Measurements from ENCODE around the gene ZP1. TPM values are rescaled to one million over a fixed set of nuclear protein-coding genes. Genes with fewer than 3 reads are reported as not detected.
A peak's percentile ranks its signal among the peaks of the same experiment; 100 is the strongest.

The ZP1 gene
- total RNA-seq, 2 donors from 2014 or later = 0.35 TPM; not detected in 1

GRCh38 chr11:60852982-60853950, 14.1 kb upstream of the ZP1 start:
- Histone ChIP-seq H3K36me3 (no peaks in the 10 kb centered on the region), H3K27ac (peak overlapping the region; percentile 66), H3K9me3 (no peaks in the 10 kb centered on the region), H3K4me3 (no peak overlapping the region), H3K4me1 (peaks cover 4% of the 10 kb centered on the region), H3K27me3 (no peaks in the 10 kb centered on the region), H3K9ac (ENCODE audit: low read depth in 2 of 2, low read length in 2 of 2) (no peak overlapping the region)
- intact Hi-C loops (cut with DNase I) = no loop called here
- TF ChIP-seq CTCF (IDR thresholded peaks at IDR 0.05) = no peak
- no peak for DNase-seq

GRCh38 chr11:60854140-60854846, 13.0 kb upstream of the ZP1 start:
- peaks cover 4% of the 10 kb centered on the region for H3K4me1 ChIP-seq
- no peak overlapping the region for H3K4me3 ChIP-seq
- H3K36me3 ChIP-seq = no peaks in the 10 kb centered on the region
- no peak for DNase-seq
- intact Hi-C loops (cut with DNase I) = no loop called here
- TF ChIP-seq CTCF (IDR thresholded peaks at IDR 0.05) = no peak
- H3K27ac ChIP-seq = no peak overlapping the region
- no peaks in the 10 kb centered on the region for H3K27me3 ChIP-seq
- no peaks in the 10 kb centered on the region for H3K9me3 ChIP-seq
- no peak overlapping the region for H3K9ac ChIP-seq (ENCODE audit: low read depth in 2 of 2, low read length in 2 of 2)

- H3K4me1 ChIP-seq = peaks cover 4% of the 10 kb centered on the region
- H3K27ac ChIP-seq = no peak overlapping the region
- H3K36me3 ChIP-seq = no peaks in the 10 kb centered on the region
- H3K9ac ChIP-seq (ENCODE audit: low read depth in 2 of 2, low read length in 2 of 2) = peak overlapping the region in 1 of 2 donors; percentile 54
- intact Hi-C loops (cut with DNase I) = no loop called here
- no peak for TF ChIP-seq CTCF (IDR thresholded peaks at IDR 0.05)
- no peak for DNase-seq
- H3K4me3 ChIP-seq = no peak overlapping the region
- H3K27me3 ChIP-seq = no peaks in the 10 kb centered on the region
- H3K9me3 ChIP-seq = no peaks in the 10 kb centered on the region
Observed at GRCh38 chr11:60854847-60855725, 12.3 kb upstream of the ZP1 start.

- H3K4me3 ChIP-seq = no peak within 1 kb of the TSS
- no peak within 1 kb of the TSS for H3K27ac ChIP-seq
- no peaks in the 10 kb centered on the region for H3K9me3 ChIP-seq
- TF ChIP-seq CTCF (IDR thresholded peaks at IDR 0.05) = no peak
- intact Hi-C loops (cut with DNase I) = no loop called here
- peak; percentile 47 for DNase-seq
- H3K27me3 ChIP-seq = no peaks in the 10 kb centered on the region
- H3K9ac ChIP-seq (ENCODE audit: low read depth in 2 of 2, low read length in 2 of 2) = peak within 1 kb of the TSS; percentile 17 to 54
- H3K36me3 ChIP-seq = no peaks in the 10 kb centered on the region
- H3K4me1 ChIP-seq = peaks cover 4% of the 10 kb centered on the region
Observed at GRCh38 chr11:60855726-60856633, 11.4 kb upstream of the ZP1 start, which contains the start of gene PTGDR2. Gene PTGDR2 (minus strand): TSS chr11:60855950. CDS start chr11:60853722, 2,228 bp downstream.

Measured in colonic mucosa (tissue), 4 donors.